Ascending aorta (tissue), 2 donors: ENCODE measurements around the gene ANGPTL5. TPM values are rescaled to one million over a fixed set of nuclear protein-coding genes. Genes with fewer than 3 reads are reported as not detected.

Source experiments
- DNase-seq, 2 donors: peaks; one replicate each; pipeline ENCODE4 v3.0.0-alpha.2; 2019; ENCODE audit warnings: low spot score in 2 of 2
- H3K27ac ChIP-seq, 2 donors: fragments of 200-600 bp; sonication (generic); one replicate each; pipeline ENCODE4 v1.5.1; 2016 to 2017; ENCODE audit warnings: mild to moderate bottlenecking in 1 of 2
- H3K27me3 ChIP-seq: fragments of 200-600 bp; sonication (generic); one replicate; pipeline ENCODE4 v1.5.1; 2017
- H3K36me3 ChIP-seq, 2 donors: fragments of 200-600 bp; sonication (generic); one replicate each; pipeline ENCODE4 v1.5.1; 2016
- H3K4me1 ChIP-seq, 2 donors: fragments of 200-600 bp; sonication (generic); one replicate each; pipeline ENCODE4 v1.5.1; 2016 to 2017; ENCODE audit warnings: mild to moderate bottlenecking in 1 of 2
- H3K4me3 ChIP-seq, 2 donors: fragments of 200-600 bp; sonication (generic); one replicate each; pipeline ENCODE4 v1.5.1; 2016 to 2017; ENCODE audit warnings: mild to moderate bottlenecking in 1 of 2
- H3K9me3 ChIP-seq, 2 donors: fragments of 200-600 bp; sonication (generic); one replicate each; pipeline ENCODE4 v1.5.1; 2016
- intact Hi-C: fragments of 100-400 bp; cut with DNase I; formaldehyde crosslinking; loops from one replicate; pipeline ENCODE4 v1.15.1; 2023
- total RNA-seq: library from RNA; depleted of rRNA; stranded (reverse); fragments of >200 nt; gene quantifications from one replicate; pipeline ENCODE4 v1.1.0, GENCODE V29; 2016
- TF ChIP-seq, protein P1 (sequence below), 3 experiments: fragments of 200-600 bp in 2 of 3; fragments of 450-650 bp in 1 of 3; sonication (generic) in 2 of 3; IDR thresholded peaks; one replicate each; pipeline ENCODE4 v1.5.1; 2016 to 2019; ENCODE audit warnings: antibody characterized with exemption in 3 of 3, mild to moderate bottlenecking in 1 of 3, moderate library complexity in 1 of 3

ANGPTL5 gene
- total RNA-seq, 1 donor from 2014 or later: not detected

GRCh38 chr11:101923554-101923953 lies 7.2 kb upstream of the ANGPTL5 start:
- H3K4me1 ChIP-seq: no peaks in the 10 kb centered on the region
- no peaks in the 10 kb centered on the region for H3K27me3 ChIP-seq
- TF ChIP-seq, protein P1, sequence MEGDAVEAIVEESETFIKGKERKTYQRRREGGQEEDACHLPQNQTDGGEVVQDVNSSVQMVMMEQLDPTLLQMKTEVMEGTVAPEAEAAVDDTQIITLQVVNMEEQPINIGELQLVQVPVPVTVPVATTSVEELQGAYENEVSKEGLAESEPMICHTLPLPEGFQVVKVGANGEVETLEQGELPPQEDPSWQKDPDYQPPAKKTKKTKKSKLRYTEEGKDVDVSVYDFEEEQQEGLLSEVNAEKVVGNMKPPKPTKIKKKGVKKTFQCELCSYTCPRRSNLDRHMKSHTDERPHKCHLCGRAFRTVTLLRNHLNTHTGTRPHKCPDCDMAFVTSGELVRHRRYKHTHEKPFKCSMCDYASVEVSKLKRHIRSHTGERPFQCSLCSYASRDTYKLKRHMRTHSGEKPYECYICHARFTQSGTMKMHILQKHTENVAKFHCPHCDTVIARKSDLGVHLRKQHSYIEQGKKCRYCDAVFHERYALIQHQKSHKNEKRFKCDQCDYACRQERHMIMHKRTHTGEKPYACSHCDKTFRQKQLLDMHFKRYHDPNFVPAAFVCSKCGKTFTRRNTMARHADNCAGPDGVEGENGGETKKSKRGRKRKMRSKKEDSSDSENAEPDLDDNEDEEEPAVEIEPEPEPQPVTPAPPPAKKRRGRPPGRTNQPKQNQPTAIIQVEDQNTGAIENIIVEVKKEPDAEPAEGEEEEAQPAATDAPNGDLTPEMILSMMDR (IDR thresholded peaks at IDR 0.05): no peak
- peaks cover 0 to 4% of the 10 kb centered on the region in 2 donors for H3K9me3 ChIP-seq
- H3K36me3 ChIP-seq: peaks cover 0 to 5% of the 10 kb centered on the region in 2 donors
- no peak overlapping the region for H3K27ac ChIP-seq
- no peak for DNase-seq
- no peak overlapping the region for H3K4me3 ChIP-seq
- intact Hi-C loops: no loop called here

- Histone ChIP-seq H3K27me3 (no peaks in the 10 kb centered on the region), H3K27ac (no peak overlapping the region), H3K36me3 (peaks cover 0 to 5% of the 10 kb centered on the region in 2 donors), H3K4me3 (no peak overlapping the region), H3K4me1 (peaks cover 0 to 6% of the 10 kb centered on the region in 2 donors), H3K9me3 (no peaks in the 10 kb centered on the region)
- intact Hi-C loops: no loop called here
- TF ChIP-seq, protein P1 (IDR thresholded peaks at IDR 0.05): no peak
- no peak for DNase-seq
These were observed 4.7 kb upstream of the ANGPTL5 start for GRCh38 chr11:101920992-101921391.

GRCh38 chr11:101917226-101917625 lies 904 bp upstream of the ANGPTL5 start:
- no peak for DNase-seq
- intact Hi-C loops: loop anchor here (5.0 to 10.0 kb wide), 4 partner anchors 55 to 1178 kb away; partner anchors contain the start of genes BIRC2 and DCUN1D5
- H3K9me3 ChIP-seq: no peaks in the 10 kb centered on the region

DNA sequence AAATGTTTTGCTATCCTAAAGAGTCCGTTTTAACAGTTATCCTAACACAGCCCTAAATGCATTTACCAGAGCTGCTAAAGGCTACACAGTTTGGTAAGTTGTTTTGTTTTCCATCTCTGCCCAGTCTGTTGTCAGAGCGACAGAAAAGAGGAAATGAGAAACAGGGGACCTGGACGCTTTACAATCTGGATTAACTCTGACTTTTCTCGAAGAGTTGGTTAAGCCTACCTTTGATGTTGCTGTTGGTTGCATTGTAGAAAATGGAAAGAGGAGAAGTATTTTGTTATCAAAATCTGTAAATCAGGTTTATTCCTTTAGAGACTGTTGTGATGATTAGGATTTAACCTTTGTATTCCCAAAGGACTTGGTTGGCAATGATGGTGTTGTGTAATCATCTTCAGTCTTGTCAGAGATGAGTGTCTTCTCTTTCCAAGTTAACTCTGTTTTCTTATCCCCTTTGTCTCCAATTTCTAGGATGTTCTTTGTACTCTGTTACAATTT lies 481 bp downstream of the ANGPTL5 start:
- no peaks in the 10 kb centered on the region for H3K27me3 ChIP-seq
- intact Hi-C loops: loop anchor here (2.0 to 10.0 kb wide), 5 partner anchors 54 to 1179 kb away; partner anchors contain the start of genes BIRC2, DCUN1D5 and YAP1
- H3K4me3 ChIP-seq: peak overlapping the region; percentile 46 to 74
- DNase-seq: no peak
- H3K4me1 ChIP-seq: peaks cover 6 to 9% of the 10 kb centered on the region in 2 donors
- H3K27ac ChIP-seq: peak overlapping the region; percentile 86 to 97
- no peaks in the 10 kb centered on the region for H3K36me3 ChIP-seq
- TF ChIP-seq, protein P1 (IDR thresholded peaks at IDR 0.05): no peak
- H3K9me3 ChIP-seq: no peaks in the 10 kb centered on the region

More at GRCh38 chr11:101917226-101917625, 904 bp upstream of the ANGPTL5 start:
- no peak overlapping the region for H3K4me3 ChIP-seq
- peaks cover 0 to 4% of the 10 kb centered on the region in 2 donors for H3K36me3 ChIP-seq
- no peaks in the 10 kb centered on the region for H3K27me3 ChIP-seq
- TF ChIP-seq, protein P1 (IDR thresholded peaks at IDR 0.05): no peak
- H3K27ac ChIP-seq: peak overlapping the region; percentile 54 to 97
- peaks cover 6 to 9% of the 10 kb centered on the region in 2 donors for H3K4me1 ChIP-seq

DNA sequence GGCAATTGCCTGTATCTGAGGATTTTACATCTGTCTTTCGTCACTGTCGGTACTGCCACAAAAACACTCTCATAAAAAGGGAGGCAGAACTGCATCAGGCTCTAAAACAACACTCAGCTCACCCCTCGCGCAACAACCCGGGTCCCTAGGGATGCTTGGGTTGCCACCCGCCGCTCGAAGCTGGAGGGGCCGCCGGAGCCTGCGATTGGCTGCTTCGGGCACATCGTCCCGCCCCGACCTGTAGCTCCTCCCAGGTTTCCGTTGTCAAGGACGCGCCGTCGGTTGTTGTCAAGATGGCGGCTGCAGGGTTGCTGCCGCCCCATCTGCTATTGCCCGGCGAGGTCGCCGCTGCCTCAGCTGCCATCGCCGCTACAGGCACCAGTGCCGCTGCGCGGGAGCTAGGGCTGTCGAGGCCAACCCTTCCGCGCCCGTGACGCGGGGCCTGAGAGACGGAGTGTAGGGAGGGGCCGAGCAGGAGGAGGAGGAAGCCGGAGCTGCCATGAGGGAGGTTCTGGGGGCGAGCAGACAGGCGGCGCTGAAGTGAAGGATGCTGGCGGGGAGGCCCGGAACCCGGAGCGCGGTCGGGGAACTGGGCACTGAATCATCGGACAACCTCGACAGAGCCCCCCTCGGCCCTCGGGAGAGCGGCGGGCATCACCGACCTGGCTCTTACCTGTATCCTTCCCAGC lies 1.4 kb downstream of the ANGPTL5 start, which contains the start of gene CEP126:
Gene CEP126, plus strand, starts transcription at position 273 of the 689 bp plus-strand sequence. Its CDS starts 275 bp downstream, at position 548.
- no peaks in the 10 kb centered on the region for H3K36me3 ChIP-seq
- H3K4me1 ChIP-seq: peaks cover 6 to 9% of the 10 kb centered on the region in 2 donors
- no peaks in the 10 kb centered on the region for H3K9me3 ChIP-seq
- H3K27me3 ChIP-seq: no peaks in the 10 kb centered on the region
- H3K27ac ChIP-seq: peak within 1 kb of the TSS; percentile 86 to 97
- peak; percentile 77 to 98 for DNase-seq
- TF ChIP-seq, protein P1 (IDR thresholded peaks at IDR 0.05): peak; percentile 40 to 59 (median 42)
- intact Hi-C loops: loop anchor here (2.0 to 10.0 kb wide), 7 partner anchors 53 to 1180 kb away; partner anchors contain the start of genes BIRC2, DCUN1D5, PGR and YAP1
- peak within 1 kb of the TSS; percentile 46 to 74 for H3K4me3 ChIP-seq
